Calu3 (cell line): ENCODE data around the gene B3GNT2. TPM values are rescaled to one million over a fixed set of nuclear protein-coding genes. Genes with fewer than 3 reads are reported as not detected.

Experiments used
- BruUV-seq: library from RNA; stranded (reverse); fragments of 400-500 nt; replicated peaks from 2 replicates; lab custom pipeline; 2021; lab: Mats Ljungman, UMichigan
- CTCF ChIA-PET: fragments of 300-600 bp; sonication (Branson Sonifier 250); formaldehyde crosslinking; loops from one replicate; lab custom pipeline; 2022; ENCODE audit warnings: antibody characterized with exemption; lab: Charles Lee
- DNase-seq: peaks from one replicate; pipeline ENCODE4 v3.0.0; 2022
- H3K27ac Mint-ChIP-seq: one replicate; pipeline ENCODE4 v1.8.0; 2022; ENCODE audit warnings: mixed read lengths; ENCODE audit not compliant: unreplicated experiment
- H3K27me3 Mint-ChIP-seq: one replicate; pipeline ENCODE4 v1.8.0; 2022; ENCODE audit warnings: mixed read lengths; ENCODE audit not compliant: unreplicated experiment
- H3K36me3 Mint-ChIP-seq: one replicate; pipeline ENCODE4 v1.8.0; 2022; ENCODE audit warnings: mild to moderate bottlenecking, moderate library complexity, mixed read lengths; ENCODE audit not compliant: insufficient read depth, unreplicated experiment
- H3K4me1 Mint-ChIP-seq: one replicate; pipeline ENCODE4 v1.8.0; 2022; ENCODE audit warnings: mild to moderate bottlenecking, low read depth, mixed read lengths; ENCODE audit not compliant: unreplicated experiment
- H3K4me3 Mint-ChIP-seq: one replicate; pipeline ENCODE4 v1.8.0; 2022; ENCODE audit warnings: mild to moderate bottlenecking, low read depth, moderate library complexity, mixed read lengths; ENCODE audit not compliant: unreplicated experiment
- H3K9me3 Mint-ChIP-seq: one replicate; pipeline ENCODE4 v1.8.0; 2022; ENCODE audit warnings: low read depth, mixed read lengths; ENCODE audit not compliant: unreplicated experiment
- CTCF ChIP-seq: fragments of 200-600 bp; IDR thresholded peaks from one replicate; pipeline ENCODE4 v1.8.0; 2022; ENCODE audit warnings: antibody characterized with exemption; ENCODE audit not compliant: unreplicated experiment
- intact Hi-C: fragments of 100-400 bp; cut with micrococcal nuclease; formaldehyde crosslinking; loops from one replicate; pipeline ENCODE4 v1.10.0; 2022; ENCODE audit not compliant: unreplicated experiment
- total RNA-seq: library from RNA; stranded (reverse); gene quantifications from 2 replicates; pipeline ENCODE4 v1.2.3, GENCODE V29; 2022

B3GNT2 gene
- total RNA-seq, 1 experiment from 2014 or later = 23.8 TPM

- no peak for TF ChIP-seq CTCF
- CTCF ChIA-PET = no interaction called here
- no peak overlapping the region for H3K27ac Mint-ChIP-seq
- H3K4me3 Mint-ChIP-seq = no peak overlapping the region
- H3K36me3 Mint-ChIP-seq = peaks cover 29% of the 10 kb centered on the region
- peaks cover 9% of the 10 kb centered on the region for H3K4me1 Mint-ChIP-seq
- intact Hi-C loops = no loop called here
- no TSS peak for BruUV-seq
- H3K27me3 Mint-ChIP-seq = peaks cover 37% of the 10 kb centered on the region
- DNase-seq = no peak
- no peaks in the 10 kb centered on the region for H3K9me3 Mint-ChIP-seq
Observed at GRCh38 chr2:62192811-62193210, 3.1 kb upstream of the B3GNT2 start.

GRCh38 chr2:62194558-62195420 lies 1.1 kb upstream of the B3GNT2 start:
- Mint-ChIP-seq H3K36me3 (peaks cover 35% of the 10 kb centered on the region), H3K4me3 (peak overlapping the region; percentile 77), H3K4me1 (peaks cover 17% of the 10 kb centered on the region), H3K27me3 (peaks cover 34% of the 10 kb centered on the region), H3K27ac (no peak overlapping the region), H3K9me3 (no peaks in the 10 kb centered on the region)
- CTCF ChIA-PET = no interaction called here
- intact Hi-C loops = loop anchor here (5.0 kb wide), 4 partner anchors 98 to 213 kb away; no protein-coding TSS in a partner anchor
- DNase-seq = no peak
- no peak for TF ChIP-seq CTCF
- BruUV-seq = no TSS peak

DNA sequence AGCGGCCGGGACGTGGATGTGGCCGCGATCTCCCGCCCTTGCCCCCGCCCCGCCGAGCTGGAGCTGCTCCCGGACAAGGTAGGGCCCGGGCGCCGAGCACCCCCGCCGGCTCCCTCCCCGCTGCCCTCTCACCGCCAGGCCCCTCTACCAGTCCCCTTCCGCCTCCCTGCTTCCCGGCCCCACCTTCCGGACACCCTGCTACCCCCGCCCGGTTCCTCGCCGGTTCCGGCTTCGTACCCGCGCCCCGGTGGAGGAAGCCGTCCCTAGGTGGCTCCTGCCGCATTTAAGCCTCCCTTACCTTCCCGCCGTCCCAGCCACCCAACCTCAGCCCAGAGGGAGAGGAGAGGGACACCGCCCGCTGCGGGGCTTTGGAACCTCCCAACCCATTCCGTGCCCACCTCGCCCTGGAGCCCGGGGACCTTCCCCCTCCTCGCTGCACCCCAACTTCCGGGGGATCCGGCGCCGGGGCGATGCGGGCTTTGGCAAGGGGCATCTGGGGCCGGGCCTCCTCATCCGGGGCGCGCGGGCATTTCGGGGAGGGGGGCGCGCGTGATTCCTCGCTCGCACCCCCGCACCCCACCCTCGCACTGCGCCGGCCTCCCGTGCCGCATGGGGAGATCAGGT lies 475 bp downstream of the B3GNT2 start:
- H3K36me3 Mint-ChIP-seq = peaks cover 35% of the 10 kb centered on the region
- peaks cover 27% of the 10 kb centered on the region for H3K4me1 Mint-ChIP-seq
- no peak for TF ChIP-seq CTCF
- H3K4me3 Mint-ChIP-seq = peak overlapping the region; percentile 77
- CTCF ChIA-PET = interaction anchor here (0.7 kb wide), 1 partner anchor 109 kb away, joined by 3 read pairs; no protein-coding TSS in a partner anchor
- H3K9me3 Mint-ChIP-seq = no peaks in the 10 kb centered on the region
- peak overlapping the region; percentile 73 for H3K27ac Mint-ChIP-seq
- peak; percentile 59 for DNase-seq
- intact Hi-C loops = loop anchor here (5.0 kb wide), 4 partner anchors 96 to 211 kb away; no protein-coding TSS in a partner anchor
- H3K27me3 Mint-ChIP-seq = peaks cover 18% of the 10 kb centered on the region
- BruUV-seq = no TSS peak

GRCh38 chr2:62197011-62197924 lies 1.4 kb downstream of the B3GNT2 start:
- no peak for TF ChIP-seq CTCF
- peak overlapping the region; percentile 77 for H3K4me3 Mint-ChIP-seq
- peak overlapping the region; percentile 73 for H3K27ac Mint-ChIP-seq
- CTCF ChIA-PET = no interaction called here
- H3K36me3 Mint-ChIP-seq = peaks cover 35% of the 10 kb centered on the region
- peak; percentile 42 for DNase-seq
- H3K27me3 Mint-ChIP-seq = peaks cover 11% of the 10 kb centered on the region
- intact Hi-C loops = loop anchor here (5.0 kb wide), 4 partner anchors 95 to 210 kb away; no protein-coding TSS in a partner anchor
- H3K9me3 Mint-ChIP-seq = no peaks in the 10 kb centered on the region
- no TSS peak for BruUV-seq
- peaks cover 33% of the 10 kb centered on the region for H3K4me1 Mint-ChIP-seq
